Bronchus fibroblast of lung (primary cell): ENCODE measurements around the gene RAX2. TPM values are rescaled to one million over a fixed set of nuclear protein-coding genes. Genes with fewer than 3 reads are reported as not detected.

Source experiments
- total RNA-seq: library from RNA; depleted of rRNA; stranded (reverse); fragments of >200 nt; gene quantifications from 2 replicates; pipeline ENCODE4 v1.2.3, GENCODE V29; 2015

Gene RAX2
- not detected in 2 replicates for total RNA-seq

GRCh38 chr19:3771906-3772455 lies at the start of gene RAX2:
Gene RAX2 (minus strand): TSS chr19:3772228. CDS start chr19:3771742, 486 bp downstream.

GRCh38 chr19:3785938-3786824 lies 14.2 kb upstream of the RAX2 start, which contains the start of gene MATK:
Gene MATK (minus strand): TSS chr19:3786381. CDS start chr19:3785135, 1,246 bp downstream.

GRCh38 chr19:3762501-3763459 lies 9.2 kb downstream of the RAX2 start, which contains the start of gene MRPL54:
Gene MRPL54 (plus strand): TSS chr19:3762682. CDS start chr19:3762701, 19 bp downstream.

GRCh38 chr19:3761382-3762129 lies 10.5 kb downstream of the RAX2 start, which contains the start of gene APBA3:
Gene APBA3 (minus strand): TSS chr19:3761692. CDS start chr19:3760264, 1,428 bp downstream.

Other genes starting within 250 kb of the RAX2 start
- gene TEKTIP1, start 233.1 kb downstream of the RAX2 start, total RNA-seq = not detected in 2 replicates
- 70.3 and 77.4 TPM in 2 replicates for gene MFSD12, start 214.6 kb downstream of the RAX2 start, total RNA-seq
- gene HMG20B, start 199.3 kb downstream of the RAX2 start, total RNA-seq = 169 and 170 TPM in 2 replicates
- gene GIPC3, start 186.8 kb downstream of the RAX2 start, total RNA-seq = 0.15 and 0.17 TPM in 2 replicates
- gene TBXA2R, start 165.4 kb downstream of the RAX2 start, total RNA-seq = 1.8 and 3.4 TPM in 2 replicates
- 36.3 and 38.5 TPM in 2 replicates for gene CACTIN, start 145.4 kb downstream of the RAX2 start, total RNA-seq
- gene PIP5K1C, start 71.8 kb downstream of the RAX2 start, total RNA-seq = 18.8 and 21.1 TPM in 2 replicates
- not detected in 2 replicates for gene TJP3, start 63.8 kb downstream of the RAX2 start, total RNA-seq
- 19.2 and 19.8 TPM in 2 replicates for gene APBA3, start 10.5 kb downstream of the RAX2 start, total RNA-seq
- gene MRPL54, start 9.5 kb downstream of the RAX2 start, total RNA-seq = 92.8 and 93.9 TPM in 2 replicates
- gene MATK, start 14.2 kb upstream of the RAX2 start, total RNA-seq = not detected in 2 replicates
- not detected in 2 replicates for gene ZFR2, start 96.8 kb upstream of the RAX2 start, total RNA-seq
- under 0.01 and 0.67 TPM in 2 replicates for gene ATCAY, start 108.5 kb upstream of the RAX2 start, total RNA-seq
- not detected in 2 replicates for gene NMRK2, start 160.8 kb upstream of the RAX2 start, total RNA-seq
- gene DAPK3, start 198.9 kb upstream of the RAX2 start, total RNA-seq = 51.8 and 52.2 TPM in 2 replicates
- 2,452 and 2,593 TPM in 2 replicates for gene EEF2, start 213.2 kb upstream of the RAX2 start, total RNA-seq
- 14.3 and 20.5 TPM in 2 replicates for gene PIAS4, start 235.5 kb upstream of the RAX2 start, total RNA-seq